GM12892 (cell line): ENCODE results near the gene FECH.

ENCODE experiments used
- POLR2A ChIP-seq: IDR thresholded peaks from 2 replicates; pipeline ENCODE4 v1.6.1; 2011; ENCODE audit warnings: low read depth, low read length, control low read depth
- POLR2AphosphoS5 ChIP-seq: IDR thresholded peaks from 2 replicates; pipeline ENCODE4 v1.6.1; 2011; ENCODE audit warnings: low read depth, low read length, control low read depth

- TF ChIP-seq POLR2A (no peak), POLR2AphosphoS5 (no peak)
Measured at GRCh38 chr18:57547260-57547659, 39.2 kb downstream of the FECH start.
